HG03045 (cell line): ENCODE results near the gene MGLL.

Experiments used
- ATAC-seq: cut with Tn5 transposase; IDR thresholded peaks from one replicate; pipeline ENCODE4 v1.9.1; 2021; ENCODE audit warnings: mild to moderate bottlenecking, moderate library complexity; ENCODE audit not compliant: unreplicated experiment

MGLL gene

DNA sequence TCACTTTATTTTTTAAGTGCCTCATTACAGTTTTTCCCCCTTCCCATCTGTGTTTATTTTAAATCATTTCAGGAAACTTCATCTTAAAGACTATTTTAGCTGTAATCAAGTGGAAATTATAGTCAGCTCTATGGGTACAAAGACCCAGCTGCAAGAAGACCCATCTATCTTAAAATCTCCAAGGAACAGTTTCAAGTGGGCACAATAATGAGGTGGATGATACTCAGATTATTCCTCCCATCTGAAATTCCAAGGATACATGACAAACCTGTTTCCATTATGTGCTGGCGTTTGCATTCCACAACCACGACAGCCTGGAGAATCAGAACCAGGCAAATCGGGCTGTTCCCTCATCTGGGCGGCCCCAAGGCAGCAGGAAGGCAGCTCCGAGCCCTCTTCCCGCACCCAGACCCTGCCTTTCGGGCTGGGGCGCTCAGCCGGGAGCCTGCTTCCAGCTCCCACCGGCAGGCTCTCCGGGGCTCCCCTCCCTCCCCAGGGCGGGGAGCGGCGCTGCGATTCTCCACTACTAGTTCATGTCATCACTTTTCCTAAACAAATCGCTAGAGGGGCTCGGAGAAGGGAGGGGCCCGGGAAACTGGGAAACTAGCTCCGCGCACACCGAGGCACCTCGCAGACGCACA is at the start of gene MGLL:
MGLL (minus strand) TSS at position 475 of the 641 bp plus-strand sequence; CDS start at position 278, 197 bp downstream.
- peak; percentile 12 for ATAC-seq

DNA sequence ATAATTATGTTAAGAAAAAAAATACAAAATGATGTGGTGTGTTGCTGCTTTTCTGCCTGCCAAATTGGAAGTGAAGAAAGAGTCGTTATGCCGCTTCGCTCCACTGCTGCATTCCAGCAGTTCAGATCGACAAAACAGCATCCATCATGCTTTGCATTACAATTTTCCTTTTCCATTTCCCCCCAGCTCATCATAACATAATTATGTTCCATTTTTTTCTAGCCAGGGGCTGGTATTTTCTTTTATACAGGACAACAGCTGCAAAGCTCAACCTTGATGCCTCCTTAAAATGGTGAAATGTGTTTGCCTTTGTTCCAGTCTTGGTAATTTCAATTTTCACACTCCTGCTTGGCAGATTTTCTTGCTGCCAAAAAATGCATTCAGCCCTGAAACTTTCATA is 47.8 kb upstream of the MGLL start:
- no peak for ATAC-seq

DNA sequence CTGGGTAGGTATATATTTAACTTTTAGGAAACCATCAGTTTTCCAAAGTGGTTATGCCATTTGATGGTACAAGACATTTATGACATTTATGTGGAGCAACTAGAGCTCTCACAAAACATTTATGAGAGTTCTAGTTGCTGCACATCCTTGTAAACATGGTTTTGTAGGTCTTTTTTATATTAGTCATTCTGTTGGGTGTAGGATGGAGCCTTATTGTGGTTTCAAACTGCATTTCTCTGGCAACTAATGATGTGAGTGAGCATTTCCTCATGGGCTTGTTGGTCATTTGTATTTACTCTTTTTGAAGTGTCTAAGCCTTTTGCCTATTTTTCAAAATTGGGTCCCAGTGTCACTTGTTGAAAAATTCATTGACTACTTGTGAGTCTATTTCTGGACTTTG is 45.7 kb upstream of the MGLL start:
- ATAC-seq, result no peak

DNA sequence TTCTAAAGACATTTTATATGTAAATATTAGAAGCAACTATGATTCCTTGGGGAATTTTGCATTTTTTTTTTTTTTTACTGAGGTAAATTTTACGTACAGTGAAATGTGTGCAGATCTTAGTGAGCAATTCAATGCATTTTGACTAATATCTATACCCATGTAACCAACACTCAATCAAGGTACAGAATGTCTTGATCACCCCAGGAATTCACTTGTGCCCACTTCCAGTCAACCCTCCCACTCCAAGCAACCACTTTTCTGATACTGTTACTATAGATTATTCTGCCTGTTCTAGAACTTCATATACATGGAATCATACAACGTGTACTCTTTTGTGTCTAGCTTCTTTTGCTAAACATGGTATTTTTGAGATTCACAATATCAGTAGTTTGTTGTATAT is 45.1 kb upstream of the MGLL start:
- no peak for ATAC-seq

DNA sequence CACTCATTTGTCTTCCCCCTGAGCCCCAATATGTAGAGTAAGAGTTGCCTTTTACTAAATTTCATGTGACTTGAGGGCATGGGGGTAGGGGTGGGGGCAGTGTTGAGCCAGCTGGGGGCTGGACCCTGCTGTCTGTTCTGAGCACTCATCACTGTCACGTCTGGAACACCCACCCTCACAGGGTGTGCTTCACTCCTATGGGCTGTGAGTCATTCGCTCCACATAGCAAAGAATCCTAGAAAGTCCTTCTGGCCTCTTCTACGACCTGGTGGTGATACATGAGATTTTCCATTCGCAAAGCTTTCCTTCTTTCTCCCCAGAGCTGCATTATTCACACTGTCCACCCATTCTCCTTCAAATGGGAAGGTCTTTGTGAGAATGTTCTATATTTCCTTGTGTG is 43.6 kb upstream of the MGLL start:
- ATAC-seq, result no peak

DNA sequence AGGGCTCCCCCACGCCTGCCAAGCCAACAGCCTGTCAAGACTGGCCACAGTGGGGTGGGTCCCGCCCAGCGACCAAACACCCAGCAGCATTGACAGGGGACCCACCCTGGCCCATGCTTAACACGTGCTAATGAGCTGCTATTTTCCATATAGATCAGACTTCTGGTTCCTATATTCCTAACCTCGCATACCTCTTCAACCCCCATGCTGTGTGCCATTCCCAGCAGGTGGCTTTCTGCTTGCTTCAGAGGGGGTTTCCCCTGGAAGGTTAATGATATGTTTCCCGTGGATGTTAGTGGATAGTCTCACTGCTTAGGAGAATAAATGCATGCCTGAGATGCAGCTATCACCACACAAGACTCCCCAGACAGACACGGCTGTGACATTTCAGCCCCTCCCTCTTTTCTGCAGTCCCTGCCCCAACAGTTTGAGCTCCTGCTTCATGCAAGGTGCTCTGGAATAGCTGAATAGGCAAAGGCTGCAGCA is 37.9 kb upstream of the MGLL start:
- ATAC-seq, result no peak

DNA sequence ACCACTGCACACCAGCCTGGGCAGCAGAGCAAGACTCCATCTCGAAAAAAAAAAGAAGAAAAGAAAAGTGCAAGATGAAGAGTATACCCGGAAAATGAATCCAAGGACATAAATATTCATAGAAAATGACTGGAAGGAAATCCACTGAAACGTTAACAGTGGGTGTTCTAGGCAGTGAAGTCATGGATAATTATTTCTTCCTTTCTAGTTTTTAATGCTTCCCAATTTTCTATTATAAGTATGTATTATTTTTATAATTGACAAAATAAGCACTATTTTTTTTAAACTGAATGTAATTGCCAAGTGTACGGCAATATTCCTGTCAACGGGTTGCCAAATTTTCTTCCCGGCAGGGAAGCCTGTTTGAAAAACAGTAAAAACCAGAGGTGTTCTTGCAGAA is 37.4 kb upstream of the MGLL start:
- no peak for ATAC-seq

DNA sequence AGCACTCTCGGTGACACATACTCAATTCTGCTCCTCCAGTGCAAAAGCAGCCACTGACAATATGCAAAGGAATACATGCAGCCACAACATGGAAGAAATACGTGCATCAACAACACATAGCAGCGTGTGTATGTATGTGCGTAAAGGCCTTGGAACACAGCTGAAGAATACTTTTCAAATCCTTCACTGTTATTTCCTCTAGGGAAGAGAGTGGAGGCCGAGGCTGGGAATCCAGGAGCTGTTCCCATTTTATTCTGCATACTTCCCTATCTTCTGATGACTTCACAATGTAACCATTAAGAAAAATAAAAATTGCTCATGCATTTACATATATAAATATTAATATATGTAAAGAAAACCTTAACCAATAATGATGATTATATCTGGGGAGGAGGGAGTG is 36.6 kb upstream of the MGLL start:
- no peak for ATAC-seq

DNA sequence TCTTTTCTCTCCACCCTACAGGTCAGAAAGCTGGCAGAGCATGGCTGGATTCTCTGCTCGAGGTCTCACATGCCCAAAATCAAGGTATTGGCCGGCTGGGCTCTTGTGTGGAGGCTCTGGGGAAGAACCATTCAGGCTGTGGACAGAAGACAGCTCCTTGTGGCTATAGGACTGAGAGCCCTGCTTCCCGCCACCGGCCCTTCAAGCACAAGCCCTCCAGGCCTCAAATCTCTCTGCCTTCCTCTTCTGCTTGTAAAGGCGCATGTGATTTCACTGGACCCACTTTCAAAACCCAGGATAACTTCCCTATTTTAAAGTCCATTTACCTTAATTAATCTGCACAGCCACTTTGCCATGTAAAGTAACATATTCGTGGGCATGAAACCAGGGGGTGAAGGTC is 36.2 kb upstream of the MGLL start:
- ATAC-seq, result no peak

DNA sequence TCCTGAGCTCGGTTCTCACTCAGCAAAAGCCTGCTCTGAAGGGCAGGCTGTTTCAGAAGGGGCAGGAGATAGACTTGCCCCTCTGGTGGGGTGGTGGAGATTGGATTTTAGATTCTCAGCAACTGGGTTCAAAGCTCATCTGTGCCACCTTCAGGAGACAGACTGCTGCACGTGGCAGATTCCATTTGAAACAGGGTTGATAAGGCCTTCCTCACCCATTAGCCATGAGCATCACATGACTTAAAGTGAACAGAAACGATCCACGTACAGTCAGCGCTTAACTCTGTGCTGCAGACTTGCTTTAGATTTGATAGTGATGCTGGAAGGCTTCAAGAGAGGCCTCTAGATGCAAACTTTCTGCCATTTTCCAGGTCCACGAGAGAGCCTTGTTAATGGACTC is 35.0 kb upstream of the MGLL start:
- ATAC-seq, result no peak

DNA sequence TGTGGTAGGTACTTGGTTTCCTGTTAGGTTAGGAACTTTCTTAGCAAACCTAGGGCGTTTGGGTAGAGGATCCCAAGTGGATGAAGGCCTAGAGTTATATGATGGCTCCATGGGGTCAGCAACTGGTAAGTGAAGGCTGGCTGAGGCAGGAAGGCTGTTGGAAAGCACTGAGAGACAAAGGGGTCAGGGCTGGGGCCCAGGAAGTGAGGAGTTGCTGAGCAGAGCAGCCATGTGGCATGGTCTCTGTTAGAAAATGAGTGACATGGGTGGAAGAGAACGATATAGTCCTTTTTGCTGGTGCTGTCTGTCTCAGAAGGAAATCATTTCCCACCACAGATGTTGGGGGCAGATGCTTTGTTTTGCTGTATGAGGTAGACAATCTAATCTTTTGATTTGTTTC is 34.5 kb upstream of the MGLL start:
- no peak for ATAC-seq

DNA sequence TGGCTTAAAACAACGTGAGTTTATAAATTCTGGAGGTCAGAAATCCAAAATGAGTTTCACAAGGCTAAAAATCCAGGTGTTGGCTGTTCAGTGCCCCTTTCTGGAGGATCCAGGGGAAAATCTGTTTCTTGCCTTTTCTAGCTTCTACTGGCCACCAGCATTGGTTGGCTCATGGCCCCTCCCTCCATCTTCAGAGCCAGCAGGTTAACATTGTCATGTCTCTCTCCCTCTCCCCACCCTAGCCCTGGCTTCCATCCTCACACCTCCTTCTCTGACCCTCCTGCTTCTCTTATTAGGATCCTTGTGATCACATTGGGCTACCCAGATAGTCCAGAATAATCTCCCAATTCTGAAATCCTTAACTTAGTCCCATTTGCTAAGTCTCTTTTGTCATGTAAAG is 32.9 kb upstream of the MGLL start:
- ATAC-seq, result no peak

DNA sequence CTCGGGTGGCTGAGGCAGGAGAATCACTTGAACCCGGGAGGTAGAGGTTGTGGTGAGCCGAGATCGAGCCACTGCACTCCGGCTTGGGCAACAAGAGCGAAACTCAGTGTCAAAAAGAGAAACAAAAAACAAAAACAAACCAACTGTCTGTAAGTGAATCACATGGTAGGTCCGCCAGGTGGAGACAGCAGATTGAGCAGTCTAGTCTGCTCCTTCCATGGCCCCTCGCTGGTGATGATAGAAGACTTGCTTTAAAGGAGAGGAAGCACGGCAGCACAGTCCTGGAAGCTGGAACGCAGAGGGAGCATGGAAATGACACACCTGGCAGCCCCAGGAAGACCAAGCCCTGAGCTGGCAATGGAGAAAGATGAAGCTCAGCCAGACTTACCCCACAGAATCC is 31.4 kb upstream of the MGLL start:
- ATAC-seq, result no peak

DNA sequence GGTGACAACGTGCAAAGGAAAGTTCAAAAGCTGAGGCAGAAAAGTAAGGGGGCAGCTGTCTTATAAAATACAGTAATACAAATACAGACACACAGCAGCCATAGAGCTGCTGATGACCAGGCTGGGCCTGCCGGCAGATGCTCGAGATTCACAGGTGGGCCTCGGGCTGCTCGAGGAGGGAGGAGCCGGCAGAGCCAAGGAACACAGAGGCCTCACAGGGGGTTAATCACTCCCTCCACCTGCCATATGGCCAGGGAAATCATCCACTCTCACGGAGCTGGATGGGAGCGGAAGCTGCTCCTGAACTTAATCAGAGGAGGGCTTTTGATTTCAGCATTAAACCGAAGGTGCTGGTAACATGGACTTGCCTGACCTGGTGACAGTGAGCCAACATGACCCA is 29.6 kb upstream of the MGLL start:
- no peak for ATAC-seq

DNA sequence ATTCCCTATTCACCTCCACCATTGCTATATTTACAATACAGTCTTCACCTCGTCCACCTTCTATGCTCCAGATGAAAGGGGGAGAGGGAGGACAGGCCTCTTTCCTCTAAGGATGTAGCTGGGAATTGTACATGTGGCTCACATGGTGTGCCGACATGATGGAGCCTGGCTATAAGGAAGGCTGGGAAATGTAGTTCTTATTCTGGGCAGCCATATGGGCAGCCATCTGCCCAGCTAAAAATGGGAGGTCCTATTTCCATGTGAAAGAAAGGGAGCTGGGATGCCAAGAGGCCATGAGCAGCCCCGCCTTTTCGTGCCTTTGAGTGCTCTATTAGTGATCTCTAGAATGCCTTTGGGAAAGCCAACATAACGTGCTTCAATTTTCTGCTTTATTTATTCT is 27.1 kb upstream of the MGLL start:
- no peak for ATAC-seq

DNA sequence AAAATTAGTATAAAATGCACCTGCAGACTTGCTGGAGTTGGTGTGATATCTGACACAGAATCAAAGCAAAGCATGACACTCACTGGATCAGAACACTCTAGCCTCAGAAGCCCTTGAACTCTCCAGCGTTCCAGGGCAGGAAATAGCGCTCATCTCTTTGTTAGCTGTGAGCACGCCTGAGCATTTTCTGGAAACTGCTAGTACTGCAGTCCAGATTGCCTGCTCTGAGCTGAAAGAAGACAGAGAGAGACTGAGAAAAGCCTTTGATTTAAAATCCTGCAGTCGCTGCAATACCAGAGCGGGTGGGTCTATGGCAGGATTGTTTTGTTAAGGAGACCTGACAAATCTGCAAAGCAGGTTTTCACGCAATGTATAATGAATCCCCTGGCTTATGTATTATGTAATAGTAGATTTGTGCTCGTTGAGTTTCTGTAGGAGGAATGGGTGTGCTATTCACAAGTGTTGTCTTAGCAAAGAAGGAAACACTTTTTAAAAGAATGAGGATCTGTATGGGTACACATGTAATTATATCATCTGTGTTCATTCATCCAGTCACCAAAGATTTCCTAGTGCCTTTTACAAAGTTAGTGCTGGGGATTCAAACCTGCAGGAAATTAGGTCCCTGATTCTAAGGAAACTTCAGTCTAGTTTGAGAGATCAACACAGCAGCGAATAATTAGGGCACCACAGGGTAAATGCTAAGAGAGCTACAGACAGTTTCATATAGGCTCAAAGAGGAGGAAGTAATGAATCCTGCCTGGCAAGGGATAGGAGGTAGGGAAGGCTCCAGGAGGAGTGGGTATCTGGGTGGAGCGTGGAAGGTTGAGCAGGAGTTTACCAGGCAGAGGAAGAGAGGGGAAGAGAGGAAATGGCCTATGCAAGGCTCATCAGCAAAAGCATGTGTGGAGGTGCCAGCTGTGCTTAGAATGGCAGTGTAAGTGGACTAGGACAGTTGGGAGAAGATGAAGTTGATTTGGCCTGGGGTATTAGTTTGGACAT is 26.1 kb upstream of the MGLL start:
- ATAC-seq, result no peak

DNA sequence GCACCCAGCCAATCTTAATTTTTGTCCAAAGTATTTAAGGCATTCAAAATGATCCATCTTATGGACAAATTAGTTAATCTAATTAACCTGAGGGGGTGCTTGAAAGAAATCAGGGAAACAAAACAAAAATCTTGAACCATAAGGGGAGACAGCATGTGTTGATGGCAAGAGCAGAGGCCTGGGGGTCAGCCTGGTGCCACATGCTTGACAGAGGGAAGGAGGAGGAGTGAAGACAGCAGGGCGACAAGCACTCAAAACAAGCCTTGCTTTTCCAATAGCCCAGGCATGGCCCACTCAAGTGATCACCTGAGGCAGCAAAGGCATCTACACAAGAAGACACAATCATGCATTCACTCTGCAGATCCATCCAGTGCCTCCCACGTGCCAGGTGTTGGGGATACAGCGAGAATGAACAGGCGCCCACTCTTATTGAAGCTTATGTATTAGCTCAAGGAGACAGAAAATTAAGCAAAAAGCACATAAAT is 25.0 kb upstream of the MGLL start:
- ATAC-seq, result no peak

DNA sequence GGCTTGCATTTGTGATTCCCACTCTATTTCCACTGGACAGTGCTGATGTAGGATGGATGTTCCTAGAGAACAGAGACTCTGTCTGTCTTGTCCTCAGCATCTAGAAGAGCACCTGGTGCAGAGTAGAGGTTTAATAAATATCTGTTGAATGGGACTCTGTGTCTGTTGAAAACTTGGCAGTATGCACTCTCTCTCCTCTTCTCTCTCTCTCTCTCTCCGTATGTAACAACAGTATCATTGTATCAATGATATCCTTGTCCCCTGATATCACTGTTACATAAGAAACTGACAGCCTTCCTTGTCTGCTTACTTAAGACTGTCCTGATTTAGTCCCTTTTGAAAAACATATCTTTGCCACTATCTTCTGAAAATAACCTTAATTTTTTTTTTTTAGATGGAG is 24.3 kb upstream of the MGLL start:
- no peak for ATAC-seq

DNA sequence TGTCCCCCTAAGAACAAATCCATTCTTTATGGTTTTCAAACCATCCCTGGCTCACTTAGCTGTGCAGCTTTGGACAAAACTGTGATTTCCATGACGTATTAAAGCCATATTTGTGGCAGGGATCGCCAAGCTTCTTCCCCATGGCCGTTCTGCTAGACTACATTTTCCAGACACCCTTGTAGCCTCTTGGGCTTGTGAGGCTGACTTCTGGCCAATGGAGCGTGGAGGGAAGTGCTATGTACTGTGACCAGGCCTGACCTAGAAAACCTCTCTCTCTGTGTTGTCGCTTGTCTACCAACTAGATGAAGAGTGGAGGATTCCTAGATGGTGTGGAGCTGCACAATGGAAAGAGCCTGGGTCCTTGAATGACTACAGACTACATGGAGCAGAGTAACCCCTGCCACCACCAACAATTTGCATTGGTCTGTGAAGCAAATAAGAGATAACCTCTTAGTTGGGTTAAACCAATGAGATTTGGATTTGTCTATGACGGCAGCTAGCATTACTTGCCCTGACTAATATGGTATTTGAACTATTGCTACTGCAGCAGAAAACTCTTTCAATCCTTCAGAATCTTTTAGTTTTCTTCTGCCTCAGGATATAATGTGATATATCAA is 22.1 kb upstream of the MGLL start:
- no peak for ATAC-seq

DNA sequence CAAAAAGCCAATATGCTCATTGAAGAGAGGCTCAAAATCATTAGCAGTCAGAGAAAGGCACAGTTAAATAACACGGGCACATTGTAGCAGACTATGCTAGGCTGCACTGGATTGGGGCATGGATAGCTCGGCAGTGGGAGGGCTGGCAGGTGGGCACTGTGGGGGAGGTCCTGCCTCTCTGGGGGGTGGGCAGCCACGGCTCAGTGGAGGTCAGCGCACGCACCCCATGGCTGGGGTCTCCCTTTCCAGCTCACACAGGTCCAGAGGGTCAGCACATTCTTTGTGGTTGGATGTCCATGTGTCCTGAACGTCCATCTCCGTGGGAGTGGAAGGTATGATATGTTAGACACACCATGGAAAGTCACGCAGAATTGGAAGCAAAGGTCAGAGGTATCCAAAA is 18.4 kb upstream of the MGLL start:
- no peak for ATAC-seq

DNA sequence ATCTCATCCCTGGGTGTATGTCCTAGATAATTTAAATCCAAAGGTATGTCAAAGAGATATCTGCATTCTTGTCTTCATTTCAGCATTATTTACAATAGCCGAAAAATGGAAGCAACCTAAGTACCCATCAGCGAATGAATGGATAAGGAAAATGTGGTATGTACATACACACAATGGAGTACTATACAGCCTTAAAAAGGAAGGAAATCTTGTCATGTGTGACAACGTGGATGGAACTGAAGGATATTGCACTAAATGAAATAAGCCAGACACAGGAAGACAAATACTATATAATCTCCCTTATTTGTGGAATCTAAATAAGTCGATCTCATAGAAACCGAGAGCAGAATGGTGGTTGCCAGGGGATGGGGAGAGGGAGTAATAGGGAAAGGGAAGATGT is 16.8 kb upstream of the MGLL start:
- no peak for ATAC-seq
